Measurements from ENCODE around the gene ANKRD26. TPM values are rescaled to one million over a fixed set of nuclear protein-coding genes. Genes with fewer than 3 reads are reported as not detected.

Gene ANKRD26
- 1.9 and 4.0 TPM in 2 replicates for total RNA-seq

DNA sequence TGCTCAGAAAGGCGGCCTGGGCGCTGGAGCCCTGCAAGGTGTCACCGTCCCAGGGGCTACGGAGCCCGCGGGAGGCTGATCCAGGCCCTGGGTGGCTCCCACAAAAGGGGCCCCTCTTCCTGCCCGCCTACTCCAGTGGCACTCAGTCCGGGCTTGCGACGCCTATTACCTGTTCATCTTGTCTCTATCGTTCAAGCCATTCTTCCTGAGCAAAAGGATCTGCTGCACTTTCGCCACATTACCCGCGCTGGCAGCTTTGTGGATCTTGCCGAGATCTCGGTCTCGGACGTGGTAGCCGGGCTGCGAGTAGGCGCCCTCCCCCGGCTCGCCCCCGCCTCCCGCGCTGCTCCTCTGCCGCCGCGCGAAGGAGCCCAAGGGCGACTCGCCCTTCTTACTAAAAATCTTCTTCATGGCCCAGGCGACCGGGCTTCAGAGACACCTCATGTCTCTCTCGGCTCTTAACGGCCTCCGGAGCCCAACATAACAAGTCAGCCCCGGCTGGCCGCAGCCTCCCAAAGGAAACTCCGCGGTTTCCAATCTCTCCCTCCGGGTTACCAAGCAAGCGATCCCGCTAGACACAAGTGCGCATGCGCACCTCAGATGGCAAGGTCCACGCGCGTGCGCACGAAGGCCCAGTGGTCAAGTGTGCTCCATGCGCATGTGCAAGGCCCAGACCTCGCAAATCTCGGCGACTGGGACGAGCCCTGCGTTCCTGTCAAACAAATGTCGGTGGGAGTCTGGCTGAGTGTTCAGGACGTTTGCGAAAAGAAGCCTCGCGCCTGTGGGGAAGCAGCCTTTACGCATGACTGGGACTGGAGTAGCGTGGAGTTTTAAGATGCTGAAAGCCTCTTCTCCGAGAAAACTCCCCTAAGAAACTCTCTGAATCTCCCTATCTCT lies at the start of gene ANKRD26:
ANKRD26 (minus strand) TSS at position 579 of the 897 bp plus-strand sequence; CDS start at position 411, 168 bp downstream.

Other genes with a start within 250 kb of the ANKRD26 start
- 31.7 and 31.8 TPM in 2 replicates for gene ABI1, start 239.5 kb downstream of the ANKRD26 start, total RNA-seq
- 58.4 and 71.1 TPM in 2 replicates for gene YME1L1, start 53.9 kb upstream of the ANKRD26 start, total RNA-seq
- 24.7 and 27.1 TPM in 2 replicates for gene MASTL, start 54.9 kb upstream of the ANKRD26 start, total RNA-seq
- gene ACBD5, start 140.3 kb upstream of the ANKRD26 start, total RNA-seq: 8.0 and 10.4 TPM in 2 replicates

Measured in bronchus fibroblast of lung (primary cell).